ENCODE data around the gene GALNT17. TPM values are rescaled to one million over a fixed set of nuclear protein-coding genes. Genes with fewer than 3 reads are reported as not detected.

GALNT17 gene
- total and polyA plus RNA-seq, 2 experiments from 2014 or later: 11.1 to 65.6 TPM

GRCh38 chr7:71254751-71255150 lies 122.8 kb downstream of the GALNT17 start:
- Histone ChIP-seq H3K27ac (ENCODE audit: low read depth) (peak overlapping the region; percentile 96), H2AFZ (no peak overlapping the region), H3K4me2 (0 out of 2 replicates have a peak overlapping the region, but pooled peaks have one; percentile 61), H3K79me2 (replicated peaks; ENCODE audit: insufficient read depth) (peaks cover 86% of the 10 kb centered on the region), H3F3A (replicated peaks; ENCODE audit: low read depth) (peaks cover 15% of the 10 kb centered on the region), H3K36me3 (ENCODE audit: insufficient read depth) (0 out of 2 replicates have a peak, but pooled peaks cover 10% of the 10 kb centered on the region), H3K4me1 (ENCODE audit: insufficient read depth) (peaks cover 13% of the 10 kb centered on the region), H3K27me3 (ENCODE audit: insufficient read depth) (no peaks in the 10 kb centered on the region), H4K20me1 (replicated peaks; ENCODE audit: insufficient read depth) (no peaks in the 10 kb centered on the region), H3K9me2 (ENCODE audit: insufficient read depth) (peaks cover 16% of the 10 kb centered on the region; the same call in 1 of the 2 replicates), H3K4me3 (no peak overlapping the region)
- DNase-seq (ENCODE audit: low spot score): no peak
- Mint-ChIP-seq H3K4me3 (no peak overlapping the region), H3K4me1 (peaks cover 35% of the 10 kb centered on the region), H3K36me3 (ENCODE audit: low read depth) (peaks cover 71% of the 10 kb centered on the region), H3K27ac (peak overlapping the region; percentile 88; the same call in 1 of the 2 replicates), H3K9me3 (peaks cover 64% of the 10 kb centered on the region), H3K27me3 (ENCODE audit: insufficient read depth, low read depth, poor library complexity) (peaks cover 6% of the 10 kb centered on the region)
- no peak for ATAC-seq
- no peak for TF ChIP-seq EZH2phosphoT487 (IDR thresholded peaks at IDR 0.05; ENCODE audit: unreplicated experiment)
- TF ChIP-seq JUNB (IDR thresholded peaks at IDR 0.05; ENCODE audit: unreplicated experiment): no peak
- TF ChIP-seq REST (IDR thresholded peaks at IDR 0.05; ENCODE audit: unreplicated experiment): no peak
- TF ChIP-seq CTCF (conservative IDR thresholded peaks at IDR 0.05; ENCODE audit: low read depth in 2 of 2): no peak
- TF ChIP-seq CREB1 (CRISPR knock-in tag; IDR thresholded peaks at IDR 0.05; ENCODE audit: low read depth): no peak
- TF ChIP-seq ETS1 (IDR thresholded peaks at IDR 0.05): no peak
- TF ChIP-seq NANOG (IDR thresholded peaks at IDR 0.05; ENCODE audit: borderline replicate concordance): no peak

- H3K4me2 ChIP-seq: peak overlapping the region; percentile 61; the same call in 1 of the 2 replicates
- H3K79me2 ChIP-seq (replicated peaks; ENCODE audit: insufficient read depth): peaks cover 79% of the 10 kb centered on the region
- peak; percentile 41 for DNase-seq (ENCODE audit: low spot score)
- peak; percentile 89 for ATAC-seq
- 0 out of 2 replicates have a peak, but pooled peaks cover 10% of the 10 kb centered on the region for H3K36me3 ChIP-seq (ENCODE audit: insufficient read depth)
- no peak overlapping the region; the same call in 1 of the 2 replicates for H3K4me3 ChIP-seq
- Mint-ChIP-seq H3K27ac (peak overlapping the region; percentile 88), H3K27me3 (ENCODE audit: insufficient read depth, low read depth, poor library complexity) (peaks cover 6% of the 10 kb centered on the region), H3K4me3 (no peak overlapping the region), H3K4me1 (peaks cover 31% of the 10 kb centered on the region), H3K9me3 (peaks cover 64% of the 10 kb centered on the region), H3K36me3 (ENCODE audit: low read depth) (peaks cover 71% of the 10 kb centered on the region)
- H3K27ac ChIP-seq (ENCODE audit: low read depth): peak overlapping the region; percentile 96
- H3K27me3 ChIP-seq (ENCODE audit: insufficient read depth): no peaks in the 10 kb centered on the region
- H3K4me1 ChIP-seq (ENCODE audit: insufficient read depth): peaks cover 13% of the 10 kb centered on the region
- H3K9me2 ChIP-seq (ENCODE audit: insufficient read depth): peaks cover 16% of the 10 kb centered on the region; the same call in 1 of the 2 replicates
- no peak overlapping the region for H2AFZ ChIP-seq
- no peaks in the 10 kb centered on the region for H4K20me1 ChIP-seq (replicated peaks; ENCODE audit: insufficient read depth)
- no peak for TF ChIP-seq ZNF114 (CRISPR knock-in tag; IDR thresholded peaks at IDR 0.05)
- peak; percentile 48 for TF ChIP-seq NANOG (IDR thresholded peaks at IDR 0.05; ENCODE audit: borderline replicate concordance)
- TF ChIP-seq CTCF (conservative IDR thresholded peaks at IDR 0.05; ENCODE audit: low read depth in 2 of 2): no peak
- TF ChIP-seq EZH2 (IDR thresholded peaks at IDR 0.05; ENCODE audit: low read depth, unreplicated experiment): no peak
- peaks cover 15% of the 10 kb centered on the region for H3F3A ChIP-seq (replicated peaks; ENCODE audit: low read depth)
Measured at GRCh38 chr7:71255537-71256178, 123.7 kb downstream of the GALNT17 start.

All from GM23338 (cell line).